Endothelial cell of umbilical vein (primary cell): ENCODE measurements around the gene GNB1.

ENCODE experiments used
- CTCF ChIP-seq, 2 donors: IDR thresholded peaks; 1 replicate in 1 of 2; 2 replicates in 1 of 2; pipeline ENCODE4 v1.5.1; 2011; ENCODE audit warnings: low read length in 2 of 2, mild to moderate bottlenecking in 2 of 2, moderate library complexity in 2 of 2, control low read depth in 1 of 2, inconsistent platforms in 1 of 2, low read depth in 1 of 2; ENCODE audit not compliant: insufficient read depth in 1 of 2; ENCODE audit errors: extremely low read depth in 1 of 2
- EZH2 ChIP-seq: IDR thresholded peaks from 2 replicates; pipeline ENCODE4 v1.6.1; 2012; ENCODE audit warnings: borderline replicate concordance, low read depth, mild to moderate bottlenecking, moderate library complexity, low read length, inconsistent platforms; ENCODE audit not compliant: severe bottlenecking
- MAX ChIP-seq: IDR thresholded peaks from 2 replicates; pipeline ENCODE4 v1.6.1; 2011; ENCODE audit not compliant: insufficient read depth, insufficient read length
- POLR2A ChIP-seq: IDR thresholded peaks from 2 replicates; pipeline ENCODE4 v1.6.1; 2012; ENCODE audit warnings: low read depth, mild to moderate bottlenecking, control low read depth, low read length
- POLR2AphosphoS5 ChIP-seq: IDR thresholded peaks from 2 replicates; pipeline ENCODE4 v1.6.1; 2012; ENCODE audit warnings: low read depth, mild to moderate bottlenecking, control low read depth, low read length, moderate library complexity; ENCODE audit not compliant: insufficient read depth

GRCh38 chr1:1922956-1923833 lies 32.3 kb upstream of the GNB1 start:
- no peak for TF ChIP-seq CTCF (IDR thresholded peaks at IDR 0.05; ENCODE audit: extremely low read depth in 1 of 2, insufficient read depth in 1 of 2, low read depth in 1 of 2, low read length in 2 of 2)
- no peak for TF ChIP-seq POLR2AphosphoS5
- no peak for TF ChIP-seq EZH2
- no peak for TF ChIP-seq POLR2A
- TF ChIP-seq MAX: no peak
